Panc1 (cell line): Measurements from ENCODE around the gene DRC3. TPM values are rescaled to one million over a fixed set of nuclear protein-coding genes. Genes with fewer than 3 reads are reported as not detected.

Experiments used
- ATAC-seq: fragments of 200-7000 bp; cut with Tn5 transposase; 2 replicates; pipeline ENCODE4 v1.9.1; 2020; ENCODE audit warnings: mild to moderate bottlenecking, moderate library complexity
- BruUV-seq: library from RNA; stranded (reverse); fragments of 400-500 nt; replicated peaks from 2 replicates; lab custom pipeline; 2021; lab: Mats Ljungman, UMichigan
- CTCF ChIA-PET: fragments of 300-600 bp; sonication (Branson Sonifier 250); formaldehyde crosslinking; loops from one replicate; lab custom pipeline; 2022; ENCODE audit warnings: antibody characterized with exemption; lab: Charles Lee
- POLR2A ChIA-PET: fragments of 300-600 bp; sonication (Branson Sonifier 250); formaldehyde crosslinking; loops from one replicate; lab custom pipeline; 2022; ENCODE audit warnings: antibody characterized with exemption; lab: Charles Lee
- DNase-seq: peaks from one replicate; pipeline ENCODE4 v3.0.0-alpha.2; 2010; ENCODE audit warnings: low read depth, low spot score
- H3K27ac ChIP-seq: 2 replicates; pipeline ENCODE4 v1.5.1; 2011; ENCODE audit warnings: mild to moderate bottlenecking, low read length, inconsistent platforms
- H3K27me3 ChIP-seq: fragments of 200-500 bp; sonication (Bioruptor generic); 2 replicates; pipeline ENCODE4 v1.6.0; 2014; ENCODE audit warnings: low read length, inconsistent platforms; ENCODE audit not compliant: control insufficient read depth, insufficient read depth
- H3K36me3 ChIP-seq: fragments of 200-500 bp; sonication (Bioruptor generic); 2 replicates; pipeline ENCODE4 v1.5.1; 2014; ENCODE audit warnings: inconsistent platforms, mild to moderate bottlenecking, low read length, moderate library complexity; ENCODE audit not compliant: control insufficient read depth, insufficient read depth
- H3K4me1 ChIP-seq: 2 replicates; pipeline ENCODE4 v1.5.1; 2011; ENCODE audit warnings: inconsistent platforms, mild to moderate bottlenecking, low read length, moderate library complexity; ENCODE audit not compliant: control insufficient read depth, insufficient read depth
- H3K4me3 ChIP-seq, 2 experiments: 2 replicates each; pipeline ENCODE4 v1.5.1; 2011 to 2012; ENCODE audit warnings: low read depth in 2 of 2, low read length in 2 of 2, mild to moderate bottlenecking in 2 of 2, inconsistent platforms in 1 of 2, moderate library complexity in 1 of 2
- H3K9me3 ChIP-seq: fragments of 200-500 bp; sonication (Bioruptor generic); 2 replicates; pipeline ENCODE4 v1.5.1; 2014; ENCODE audit warnings: low read depth, mild to moderate bottlenecking, inconsistent platforms, low read length, moderate library complexity; ENCODE audit not compliant: control insufficient read depth, insufficient read depth
- CTCF ChIP-seq: fragments of 450-650 bp; IDR thresholded peaks from 2 replicates; pipeline ENCODE4 v1.5.1; 2017; ENCODE audit warnings: mild to moderate bottlenecking
- POLR2AphosphoS5 ChIP-seq: IDR thresholded peaks from 2 replicates; pipeline ENCODE4 v1.6.1; 2012; ENCODE audit warnings: mild to moderate bottlenecking, low read depth, low read length, moderate library complexity
- REST ChIP-seq, 2 experiments: IDR thresholded peaks; 2 replicates each; pipeline ENCODE4 v1.6.1; 2011 to 2012; ENCODE audit warnings: low read depth in 2 of 2, control low read depth in 1 of 2, low read length in 1 of 2, mild to moderate bottlenecking in 1 of 2, moderate library complexity in 1 of 2; ENCODE audit not compliant: insufficient read depth in 1 of 2
- SIN3A ChIP-seq: IDR thresholded peaks from 2 replicates; pipeline ENCODE4 v1.6.1; 2012; ENCODE audit warnings: low read depth, mild to moderate bottlenecking, low read length, moderate library complexity, borderline replicate concordance; ENCODE audit not compliant: insufficient read depth
- TCF7L2 ChIP-seq: IDR thresholded peaks from 2 replicates; pipeline ENCODE4 v1.6.1; 2011; ENCODE audit warnings: mild to moderate bottlenecking, low read depth, low read length, inconsistent platforms
- in situ Hi-C: cut with HindIII; loops from 2 replicates; pipeline ENCODE4 v1.10.0; 2016; ENCODE audit warnings: low sequenced_read_pairs, low pct_unique_long_range_greater_than_20kb
- intact Hi-C: fragments of 100-400 bp; cut with micrococcal nuclease; formaldehyde crosslinking; loops from one replicate; pipeline ENCODE4 v1.10.0; 2022; ENCODE audit not compliant: unreplicated experiment
- total RNA-seq: library from RNA; stranded (reverse); gene quantifications from one replicate; pipeline ENCODE4 v1.2.1, GENCODE V29; 2021; ENCODE audit not compliant: unreplicated experiment

Gene DRC3
- total RNA-seq, 1 experiment from 2014 or later = 3.6 TPM

DNA sequence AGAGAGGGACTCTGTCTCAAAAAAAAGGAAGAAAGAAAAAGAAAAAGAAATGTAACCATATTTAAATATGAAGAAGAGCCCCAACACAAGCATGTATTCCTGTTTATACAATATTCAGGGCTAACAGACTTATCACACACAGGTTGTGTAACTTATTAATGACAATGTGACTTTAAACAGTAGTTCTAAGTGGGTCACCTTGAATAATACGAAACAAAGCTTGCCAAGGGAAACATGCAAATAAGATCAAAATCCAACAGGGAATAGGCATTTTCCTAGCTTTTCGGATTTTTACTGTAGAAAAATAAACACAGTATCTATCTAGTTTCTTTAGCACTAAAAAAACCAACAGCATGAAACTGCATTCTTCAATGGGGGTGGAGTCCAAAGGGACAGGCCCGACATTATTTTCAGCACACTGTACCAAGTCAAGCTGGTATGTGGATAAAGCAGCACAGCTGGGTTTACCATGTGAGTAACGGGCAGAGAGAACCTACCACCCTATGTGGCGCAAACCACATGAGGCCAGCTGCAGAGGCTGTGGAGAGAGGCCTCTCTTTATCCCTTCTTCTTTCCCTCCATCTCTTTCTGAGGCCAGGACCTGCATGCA, 45.7 kb upstream of the DRC3 start:
- Histone ChIP-seq H3K9me3 (no peaks in the 10 kb centered on the region), H3K4me3 (no peak overlapping the region), H3K4me1 (peaks cover 48% of the 10 kb centered on the region), H3K36me3 (no peaks in the 10 kb centered on the region), H3K27me3 (no peaks in the 10 kb centered on the region), H3K27ac (peak overlapping the region; percentile 73)
- CTCF ChIA-PET = no interaction called here
- POLR2A ChIA-PET = no interaction called here
- DNase-seq (no peak), ATAC-seq (no peak)
- BruUV-seq = no TSS peak
- TF ChIP-seq SIN3A (no peak), POLR2AphosphoS5 (no peak), TCF7L2 (no peak), CTCF (no peak), REST (IDR thresholded peaks at IDR 0.05; ENCODE audit: insufficient read depth in 1 of 2, low read depth in 2 of 2, low read length in 1 of 2) (no peak)
- intact Hi-C loops (no loop called here), in situ Hi-C loops (no loop called here)

DNA sequence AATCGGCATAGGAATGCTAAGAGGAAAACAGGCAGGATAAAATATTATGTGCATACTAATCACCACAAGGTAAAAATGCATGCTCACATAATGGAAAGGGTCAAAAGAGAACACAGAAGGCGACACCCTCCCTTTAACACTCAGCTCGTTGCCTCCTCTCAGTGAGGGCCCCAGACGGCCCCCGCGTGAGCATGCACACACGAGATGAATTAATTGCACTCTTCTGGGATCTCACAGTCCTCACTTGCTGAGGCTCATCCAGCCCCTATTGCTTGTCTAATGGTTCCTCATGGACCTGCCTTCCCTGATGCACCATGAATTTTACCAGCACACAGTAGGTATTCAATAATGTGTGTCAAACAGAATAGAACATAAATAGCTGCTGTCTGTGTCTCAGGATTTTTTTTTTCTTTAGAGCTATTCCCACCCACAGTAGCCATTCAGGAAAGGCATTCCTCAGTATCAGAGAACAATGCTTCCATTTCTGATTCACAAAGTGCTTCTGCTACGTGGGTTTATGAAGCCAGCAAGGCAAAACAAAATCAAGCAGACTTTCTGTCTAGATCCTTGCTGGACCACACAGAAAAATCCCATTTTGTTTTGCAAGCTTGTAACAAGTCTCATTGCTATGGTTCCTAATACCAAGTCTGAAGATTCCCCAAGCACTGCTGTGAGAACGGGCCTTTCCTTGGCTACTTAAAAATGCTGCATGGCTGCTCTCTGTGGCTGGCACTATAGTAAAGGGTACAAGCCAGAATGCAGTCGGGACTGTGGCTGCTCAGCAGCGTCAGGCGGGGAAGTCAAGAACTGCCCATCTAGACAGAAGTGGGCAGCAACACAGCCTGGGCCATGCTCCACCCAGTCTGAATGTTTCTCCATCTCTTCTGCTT, 44.0 kb upstream of the DRC3 start:
- ChIA-PET POLR2A (interaction anchor here (0.5 kb wide), 1 partner anchor 106 kb away, joined by 3 read pairs; no protein-coding TSS in a partner anchor), CTCF (interaction anchor here (0.6 to 0.9 kb wide), 2 partner anchors 95 to 214 kb away, joined by 3 read pairs; no protein-coding TSS in a partner anchor)
- ATAC-seq = 0 out of 2 replicates have a peak, but pooled peaks have one; percentile 35
- in situ Hi-C loops (no loop called here), intact Hi-C loops (no loop called here)
- Histone ChIP-seq H3K9me3 (no peaks in the 10 kb centered on the region), H3K4me1 (peaks cover 45% of the 10 kb centered on the region), H3K27me3 (no peaks in the 10 kb centered on the region), H3K36me3 (no peaks in the 10 kb centered on the region), H3K4me3 (no peak overlapping the region), H3K27ac (peak overlapping the region; percentile 48; the same call in 1 of the 2 replicates)
- BruUV-seq = no TSS peak
- no peak for TF ChIP-seq TCF7L2
- TF ChIP-seq CTCF = no peak
- no peak for TF ChIP-seq REST (IDR thresholded peaks at IDR 0.05; ENCODE audit: insufficient read depth in 1 of 2, low read depth in 2 of 2, low read length in 1 of 2)
- TF ChIP-seq SIN3A = no peak
- no peak for TF ChIP-seq POLR2AphosphoS5
- no peak for DNase-seq
